Gastrocnemius medialis (tissue), 4 donors: Measurements from ENCODE around the gene PFDN6.

ENCODE experiments used
- POLR2A ChIP-seq, 2 donors: fragments of 450-650 bp; IDR thresholded peaks; one replicate each; pipeline ENCODE4 v1.6.1; 2017; ENCODE audit warnings: antibody characterized with exemption in 2 of 2, mild to moderate bottlenecking in 2 of 2, moderate library complexity in 2 of 2
- TF ChIP-seq, protein P1 (sequence below), 5 experiments: fragments of 450-650 bp in 3 of 5; fragments of 200-600 bp in 2 of 5; sonication (generic) in 2 of 5; IDR thresholded peaks in 4 of 5; conservative IDR thresholded peaks in 1 of 5; 1 replicate in 4 of 5; 2 replicates in 1 of 5; pipeline ENCODE4 v1.5.1; 2016 to 2019; ENCODE audit warnings: antibody characterized with exemption in 5 of 5, mild to moderate bottlenecking in 3 of 5, moderate library complexity in 3 of 5

DNA sequence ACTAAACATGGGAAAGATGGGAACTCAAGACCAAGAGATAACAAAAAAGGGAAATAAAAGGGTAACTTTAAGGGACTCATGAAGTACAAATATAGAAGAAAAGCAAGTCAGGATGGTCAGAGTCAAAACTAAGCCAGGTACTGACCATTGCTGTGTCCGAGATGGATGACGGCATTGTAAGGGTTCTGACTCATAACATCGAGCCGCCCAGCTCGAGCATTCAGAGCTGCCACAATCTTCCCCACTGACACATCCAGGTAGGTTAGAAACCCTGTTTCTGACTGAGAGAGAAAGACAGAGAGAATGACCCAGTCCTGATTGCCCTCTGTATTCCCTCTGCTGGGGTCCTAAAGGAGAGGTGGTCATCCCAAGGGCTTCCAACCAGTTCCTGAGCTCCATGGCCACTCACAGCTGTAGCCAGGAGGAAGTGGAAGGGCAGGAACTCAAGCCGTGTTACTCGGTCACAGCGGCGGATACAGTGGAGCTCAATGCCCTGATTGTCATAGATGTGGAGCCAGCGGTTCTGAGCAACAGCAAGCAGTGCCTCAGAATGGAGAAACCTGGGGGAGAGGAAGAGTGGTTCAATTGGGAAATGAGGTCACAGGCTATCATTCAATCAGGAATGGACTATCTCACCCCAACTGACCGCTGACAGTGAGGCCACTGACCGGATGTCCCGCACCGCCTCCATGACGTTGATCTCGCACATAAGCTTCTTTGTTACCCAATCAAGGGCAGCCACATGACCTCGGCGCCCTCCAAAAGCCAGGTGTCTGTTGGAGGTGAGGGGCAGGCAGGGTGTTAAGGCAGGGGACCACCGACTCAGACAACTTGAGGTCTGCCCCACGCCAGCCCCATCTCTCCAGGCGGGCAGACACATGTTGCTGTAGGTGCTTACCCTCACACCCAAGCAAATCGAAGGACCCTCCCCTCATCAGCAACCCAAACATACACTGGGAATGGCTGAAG lies 2.2 kb upstream of the PFDN6 start:
- TF ChIP-seq, protein P1, sequence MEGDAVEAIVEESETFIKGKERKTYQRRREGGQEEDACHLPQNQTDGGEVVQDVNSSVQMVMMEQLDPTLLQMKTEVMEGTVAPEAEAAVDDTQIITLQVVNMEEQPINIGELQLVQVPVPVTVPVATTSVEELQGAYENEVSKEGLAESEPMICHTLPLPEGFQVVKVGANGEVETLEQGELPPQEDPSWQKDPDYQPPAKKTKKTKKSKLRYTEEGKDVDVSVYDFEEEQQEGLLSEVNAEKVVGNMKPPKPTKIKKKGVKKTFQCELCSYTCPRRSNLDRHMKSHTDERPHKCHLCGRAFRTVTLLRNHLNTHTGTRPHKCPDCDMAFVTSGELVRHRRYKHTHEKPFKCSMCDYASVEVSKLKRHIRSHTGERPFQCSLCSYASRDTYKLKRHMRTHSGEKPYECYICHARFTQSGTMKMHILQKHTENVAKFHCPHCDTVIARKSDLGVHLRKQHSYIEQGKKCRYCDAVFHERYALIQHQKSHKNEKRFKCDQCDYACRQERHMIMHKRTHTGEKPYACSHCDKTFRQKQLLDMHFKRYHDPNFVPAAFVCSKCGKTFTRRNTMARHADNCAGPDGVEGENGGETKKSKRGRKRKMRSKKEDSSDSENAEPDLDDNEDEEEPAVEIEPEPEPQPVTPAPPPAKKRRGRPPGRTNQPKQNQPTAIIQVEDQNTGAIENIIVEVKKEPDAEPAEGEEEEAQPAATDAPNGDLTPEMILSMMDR (IDR thresholded peaks at IDR 0.05 in 4 of 5, conservative IDR thresholded peaks at IDR 0.05 in 1 of 5), result no peak
- no peak for TF ChIP-seq POLR2A (IDR thresholded peaks at IDR 0.05)
